ENCODE data around the gene ADAMTSL5. TPM values are rescaled to one million over a fixed set of nuclear protein-coding genes. Genes with fewer than 3 reads are reported as not detected.
"Not testable (repeated sequence)": the region's sequence is repeated elsewhere in the genome, so short reads cannot be mapped to it uniquely, and the experiment has no call there.

Gene ADAMTSL5
- total RNA-seq, 1 donor = 1.1 TPM

DNA sequence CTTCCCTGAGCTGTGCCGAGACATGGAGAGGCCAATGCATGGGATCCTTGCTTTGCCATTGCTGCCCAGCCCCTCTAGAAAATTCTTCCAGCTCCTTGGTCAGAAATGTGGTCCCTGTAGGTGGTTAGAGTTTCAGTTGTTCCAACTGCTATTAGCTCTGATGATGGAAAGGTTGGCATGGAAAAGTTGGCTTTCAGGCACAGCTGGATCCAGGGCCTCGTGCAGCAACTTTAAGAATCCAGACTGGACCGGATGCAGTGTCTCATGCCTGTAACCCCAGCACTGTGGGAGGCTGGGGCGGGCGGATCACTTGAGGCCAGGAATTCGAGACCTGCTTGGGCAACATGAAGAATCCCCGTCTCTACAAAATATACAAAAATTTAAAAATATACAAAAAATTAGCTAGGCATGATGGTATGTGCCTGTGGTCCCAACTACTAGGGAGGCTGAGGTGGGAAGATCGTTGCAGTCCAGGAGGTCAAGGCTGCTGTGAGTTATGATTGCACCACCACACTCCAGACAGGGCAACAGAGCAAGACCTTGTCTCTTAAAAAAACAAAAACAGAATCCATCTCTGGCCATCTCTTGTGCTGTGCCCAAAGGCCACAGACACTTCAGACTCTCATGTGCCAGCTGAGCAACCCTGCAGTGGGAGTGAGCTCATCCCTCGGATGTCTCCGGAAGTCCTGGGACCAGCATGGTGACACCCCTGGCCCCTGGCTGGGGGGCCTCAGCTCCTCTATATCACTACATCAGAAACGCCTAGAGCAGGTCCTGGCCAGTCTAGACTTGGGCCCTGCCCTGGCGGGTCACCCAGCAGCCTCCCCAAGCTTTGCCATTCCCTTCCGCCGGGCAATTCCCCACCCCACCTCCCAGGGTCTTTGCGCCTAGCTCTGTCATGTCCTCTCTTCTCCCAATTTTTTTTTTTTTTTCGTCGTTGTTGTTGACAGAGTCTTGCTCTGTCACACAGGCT lies 38.5 kb upstream of the ADAMTSL5 start:
- H3K27me3 ChIP-seq (ENCODE audit: insufficient read depth, low read length) = no peaks in the 10 kb centered on the region
- H3K27ac ChIP-seq (ENCODE audit: low read depth, low read length) = no peak overlapping the region
- peaks cover 5% of the 10 kb centered on the region for H4K20me1 ChIP-seq (ENCODE audit: insufficient read depth, low read length)
- H3K9me3 ChIP-seq (ENCODE audit: low read depth, low read length) = no peaks in the 10 kb centered on the region
- TF ChIP-seq, protein P1, sequence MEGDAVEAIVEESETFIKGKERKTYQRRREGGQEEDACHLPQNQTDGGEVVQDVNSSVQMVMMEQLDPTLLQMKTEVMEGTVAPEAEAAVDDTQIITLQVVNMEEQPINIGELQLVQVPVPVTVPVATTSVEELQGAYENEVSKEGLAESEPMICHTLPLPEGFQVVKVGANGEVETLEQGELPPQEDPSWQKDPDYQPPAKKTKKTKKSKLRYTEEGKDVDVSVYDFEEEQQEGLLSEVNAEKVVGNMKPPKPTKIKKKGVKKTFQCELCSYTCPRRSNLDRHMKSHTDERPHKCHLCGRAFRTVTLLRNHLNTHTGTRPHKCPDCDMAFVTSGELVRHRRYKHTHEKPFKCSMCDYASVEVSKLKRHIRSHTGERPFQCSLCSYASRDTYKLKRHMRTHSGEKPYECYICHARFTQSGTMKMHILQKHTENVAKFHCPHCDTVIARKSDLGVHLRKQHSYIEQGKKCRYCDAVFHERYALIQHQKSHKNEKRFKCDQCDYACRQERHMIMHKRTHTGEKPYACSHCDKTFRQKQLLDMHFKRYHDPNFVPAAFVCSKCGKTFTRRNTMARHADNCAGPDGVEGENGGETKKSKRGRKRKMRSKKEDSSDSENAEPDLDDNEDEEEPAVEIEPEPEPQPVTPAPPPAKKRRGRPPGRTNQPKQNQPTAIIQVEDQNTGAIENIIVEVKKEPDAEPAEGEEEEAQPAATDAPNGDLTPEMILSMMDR (IDR thresholded peaks at IDR 0.05; ENCODE audit: extremely low read depth, low read depth, low read length) = no peak
- no peaks in the 10 kb centered on the region for H3K36me3 ChIP-seq (ENCODE audit: insufficient read depth, low read length)
- no peak overlapping the region for H2AFZ ChIP-seq (ENCODE audit: low read length)
- no peak overlapping the region for H3K4me3 ChIP-seq (ENCODE audit: insufficient read depth, low read length)
- no peaks in the 10 kb centered on the region for H3K4me1 ChIP-seq (ENCODE audit: insufficient read depth, low read length)
- DNase-seq (ENCODE audit: insufficient read length, low spot score, missing footprints) = peak; percentile 29
- H3K79me2 ChIP-seq (ENCODE audit: insufficient read depth, low read length) = no peaks in the 10 kb centered on the region
- no peak overlapping the region for H3K4me2 ChIP-seq (ENCODE audit: insufficient read depth, low read length)

DNA sequence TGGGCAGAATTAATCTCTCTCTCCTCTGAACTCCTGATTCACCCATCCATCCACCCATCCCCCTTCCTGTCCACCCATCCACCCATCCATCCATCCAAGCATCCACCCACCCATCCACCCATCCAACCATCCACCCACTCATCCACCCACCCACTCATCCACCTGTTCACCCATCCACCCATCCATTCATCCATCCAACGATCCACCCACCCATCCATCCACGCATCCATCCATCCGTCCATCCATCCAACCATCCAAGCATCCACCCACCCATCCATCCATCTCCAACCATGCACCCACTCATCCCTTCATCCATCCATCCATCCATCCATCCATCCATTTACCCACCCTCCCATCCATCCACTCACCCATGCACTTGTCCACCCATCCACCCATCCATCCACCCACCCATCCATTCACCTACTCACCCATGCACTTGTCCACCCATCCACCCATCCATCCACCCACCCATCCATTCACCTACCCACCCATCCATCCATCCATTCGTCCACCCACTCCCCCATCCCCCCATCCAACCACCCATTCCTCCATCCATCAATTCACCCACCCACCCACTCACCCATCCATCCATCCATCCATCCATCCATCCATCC lies 36.6 kb upstream of the ADAMTSL5 start:
- no peaks in the 10 kb centered on the region for H3K27me3 ChIP-seq (ENCODE audit: insufficient read depth, low read length)
- H3K36me3 ChIP-seq (ENCODE audit: insufficient read depth, low read length) = no peaks in the 10 kb centered on the region
- H3K79me2 ChIP-seq (ENCODE audit: insufficient read depth, low read length) = no peaks in the 10 kb centered on the region
- no peaks in the 10 kb centered on the region for H3K4me1 ChIP-seq (ENCODE audit: insufficient read depth, low read length)
- H3K27ac ChIP-seq (ENCODE audit: low read depth, low read length) = no peak overlapping the region
- H2AFZ ChIP-seq (ENCODE audit: low read length) = no peak overlapping the region
- no peaks in the 10 kb centered on the region for H3K9me3 ChIP-seq (ENCODE audit: low read depth, low read length)
- TF ChIP-seq, protein P1 (IDR thresholded peaks at IDR 0.05; ENCODE audit: extremely low read depth, low read depth, low read length) = no peak
- no peak overlapping the region for H3K4me3 ChIP-seq (ENCODE audit: insufficient read depth, low read length)
- no peak for DNase-seq (ENCODE audit: insufficient read length, low spot score, missing footprints)
- H3K4me2 ChIP-seq (ENCODE audit: insufficient read depth, low read length) = no peak overlapping the region
- peaks cover 5% of the 10 kb centered on the region for H4K20me1 ChIP-seq (ENCODE audit: insufficient read depth, low read length)

DNA sequence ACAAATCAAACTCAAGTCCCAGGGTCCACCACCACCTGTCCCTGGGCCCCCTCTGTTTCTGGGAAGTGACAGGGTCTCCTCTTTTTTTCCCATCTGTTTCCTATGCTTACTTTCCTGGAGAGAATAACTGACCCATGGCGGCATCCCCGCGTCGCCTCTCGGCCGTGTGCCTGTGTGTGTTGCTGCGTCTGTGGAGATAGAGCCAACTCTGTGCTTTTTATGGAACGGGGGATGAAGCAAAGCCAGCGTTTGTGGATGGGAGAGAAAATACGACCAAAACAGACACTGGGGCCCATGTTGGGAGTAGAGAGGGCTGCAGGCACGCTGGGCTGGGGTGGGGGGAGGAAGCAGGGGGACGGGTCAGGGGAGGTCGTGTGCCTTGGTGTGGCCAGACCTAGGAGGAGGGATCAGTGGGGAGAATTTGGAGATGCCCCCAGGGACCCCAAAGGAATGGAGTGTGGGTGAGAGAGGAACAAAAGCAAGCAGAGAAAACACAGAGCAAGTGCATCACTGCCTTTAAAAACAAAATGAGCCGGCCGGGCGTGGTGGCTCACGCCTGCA lies 27.6 kb upstream of the ADAMTSL5 start:
- H3K4me3 ChIP-seq (ENCODE audit: insufficient read depth, low read length) = no peak overlapping the region
- H3K27ac ChIP-seq (ENCODE audit: low read depth, low read length) = no peak overlapping the region
- no peaks in the 10 kb centered on the region for H3K9me3 ChIP-seq (ENCODE audit: low read depth, low read length)
- no peaks in the 10 kb centered on the region for H4K20me1 ChIP-seq (ENCODE audit: insufficient read depth, low read length)
- no peaks in the 10 kb centered on the region for H3K36me3 ChIP-seq (ENCODE audit: insufficient read depth, low read length)
- peak; percentile 80 for DNase-seq (ENCODE audit: insufficient read length, low spot score, missing footprints)
- no peak overlapping the region for H2AFZ ChIP-seq (ENCODE audit: low read length)
- TF ChIP-seq, protein P1 (IDR thresholded peaks at IDR 0.05; ENCODE audit: extremely low read depth, low read depth, low read length) = no peak
- H3K4me2 ChIP-seq (ENCODE audit: insufficient read depth, low read length) = no peak overlapping the region
- no peaks in the 10 kb centered on the region for H3K79me2 ChIP-seq (ENCODE audit: insufficient read depth, low read length)
- no peaks in the 10 kb centered on the region for H3K4me1 ChIP-seq (ENCODE audit: insufficient read depth, low read length)
- H3K27me3 ChIP-seq (ENCODE audit: insufficient read depth, low read length) = peaks cover 8% of the 10 kb centered on the region

DNA sequence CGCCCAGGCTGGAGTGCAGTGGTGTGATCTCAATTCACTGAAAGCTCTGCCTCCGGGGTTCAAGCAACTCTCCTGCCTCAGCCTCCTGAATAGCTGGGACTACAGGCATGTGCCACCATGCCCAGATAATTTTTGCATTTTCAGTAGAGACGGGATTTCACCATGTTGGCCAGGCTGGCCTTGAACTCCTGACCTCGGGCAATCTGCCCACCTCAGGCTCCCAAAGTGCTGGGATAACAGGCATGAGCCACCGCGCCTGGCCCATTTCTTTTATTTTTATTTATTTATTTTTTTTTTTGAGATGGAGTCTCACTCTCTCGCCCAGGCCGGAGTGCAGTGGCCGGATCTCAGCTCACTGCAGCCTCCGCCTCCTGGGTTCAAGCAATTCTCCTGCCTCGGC lies 26.9 kb upstream of the ADAMTSL5 start:
- H4K20me1 ChIP-seq (ENCODE audit: insufficient read depth, low read length); H3K4me2 ChIP-seq (ENCODE audit: insufficient read depth, low read length); H3K4me3 ChIP-seq (ENCODE audit: insufficient read depth, low read length); DNase-seq (ENCODE audit: insufficient read length, low spot score, missing footprints); H3K9me3 ChIP-seq (ENCODE audit: low read depth, low read length); H3K79me2 ChIP-seq (ENCODE audit: insufficient read depth, low read length); H3K36me3 ChIP-seq (ENCODE audit: insufficient read depth, low read length); H3K4me1 ChIP-seq (ENCODE audit: insufficient read depth, low read length); H3K27me3 ChIP-seq (ENCODE audit: insufficient read depth, low read length); H2AFZ ChIP-seq (ENCODE audit: low read length); H3K27ac ChIP-seq (ENCODE audit: low read depth, low read length): not testable (repeated sequence)
